CD4-positive, alpha-beta T cell treated with Interleukin-10 for 1 hour (primary cell): ENCODE results near the gene ARHGAP9.

ENCODE experiments used
- DNase-seq: peaks from one replicate; pipeline ENCODE4 v3.0.0-alpha.2; 2020

Gene ARHGAP9

DNA sequence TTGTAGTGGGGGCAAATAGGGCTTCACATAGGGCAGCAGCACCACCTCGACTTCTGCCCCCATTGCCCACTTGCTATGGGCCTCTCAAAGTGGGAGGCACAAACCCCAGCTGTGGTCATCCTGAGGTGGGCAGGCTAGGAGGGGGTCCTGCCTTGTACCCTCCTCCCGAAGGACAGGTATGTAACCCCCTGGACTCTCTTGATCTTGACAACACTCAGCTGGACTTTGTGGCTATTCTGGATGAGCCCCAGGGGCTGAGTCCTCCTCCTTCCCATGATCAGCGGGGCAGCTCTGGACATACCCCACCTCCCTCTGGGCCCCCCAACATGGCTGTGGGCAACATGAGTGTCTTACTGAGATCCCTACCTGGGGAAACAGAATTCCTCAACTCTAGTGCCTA is 8.0 kb downstream of the ARHGAP9 start:
- no peak for DNase-seq

DNA sequence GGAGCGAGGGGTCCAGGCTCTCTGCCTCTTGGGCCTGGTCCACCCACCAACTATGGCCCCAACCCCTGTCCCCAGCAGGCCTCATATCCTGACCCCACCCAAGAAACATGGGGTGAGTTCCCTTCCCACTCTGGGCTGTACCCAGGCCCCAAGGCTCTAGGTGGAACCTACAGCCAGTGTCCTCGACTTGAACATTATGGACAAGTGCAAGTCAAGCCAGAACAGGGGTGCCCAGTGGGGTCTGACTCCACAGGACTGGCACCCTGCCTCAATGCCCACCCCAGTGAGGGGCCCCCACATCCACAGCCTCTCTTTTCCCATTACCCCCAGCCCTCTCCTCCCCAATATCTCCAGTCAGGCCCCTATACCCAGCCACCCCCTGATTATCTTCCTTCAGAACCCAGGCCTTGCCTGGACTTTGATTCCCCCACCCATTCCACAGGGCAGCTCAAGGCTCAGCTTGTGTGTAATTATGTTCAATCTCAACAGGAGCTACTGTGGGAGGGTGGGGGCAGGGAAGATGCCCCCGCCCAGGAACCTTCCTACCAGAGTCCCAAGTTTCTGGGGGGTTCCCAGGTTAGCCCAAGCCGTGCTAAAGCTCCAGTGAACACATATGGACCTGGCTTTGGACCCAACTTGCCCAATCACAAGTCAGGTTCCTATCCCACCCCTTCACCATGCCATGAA is 8.6 kb downstream of the ARHGAP9 start:
- DNase-seq = no peak

DNA sequence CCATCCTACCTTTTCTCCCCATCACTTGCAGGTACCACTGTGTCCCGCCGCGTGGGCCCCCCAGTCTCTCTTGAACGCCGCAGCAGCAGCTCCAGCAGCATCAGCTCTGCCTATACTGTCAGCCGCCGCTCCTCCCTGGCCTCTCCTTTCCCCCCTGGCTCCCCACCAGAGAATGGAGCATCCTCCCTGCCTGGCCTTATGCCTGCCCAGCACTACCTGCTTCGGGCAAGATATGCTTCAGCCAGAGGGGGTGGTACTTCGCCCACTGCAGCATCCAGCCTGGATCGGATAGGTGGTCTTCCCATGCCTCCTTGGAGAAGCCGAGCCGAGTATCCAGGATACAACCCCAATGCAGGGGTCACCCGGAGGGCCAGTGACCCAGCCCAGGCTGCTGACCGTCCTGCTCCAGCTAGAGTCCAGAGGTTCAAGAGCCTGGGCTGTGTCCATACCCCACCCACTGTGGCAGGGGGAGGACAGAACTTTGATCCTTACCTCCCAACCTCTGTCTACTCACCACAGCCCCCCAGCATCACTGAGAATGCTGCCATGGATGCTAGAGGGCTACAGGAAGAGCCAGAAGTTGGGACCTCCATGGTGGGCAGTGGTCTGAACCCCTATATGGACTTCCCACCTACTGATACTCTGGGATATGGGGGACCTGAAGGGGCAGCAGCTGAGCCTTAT is 9.2 kb downstream of the ARHGAP9 start:
- DNase-seq = no peak

DNA sequence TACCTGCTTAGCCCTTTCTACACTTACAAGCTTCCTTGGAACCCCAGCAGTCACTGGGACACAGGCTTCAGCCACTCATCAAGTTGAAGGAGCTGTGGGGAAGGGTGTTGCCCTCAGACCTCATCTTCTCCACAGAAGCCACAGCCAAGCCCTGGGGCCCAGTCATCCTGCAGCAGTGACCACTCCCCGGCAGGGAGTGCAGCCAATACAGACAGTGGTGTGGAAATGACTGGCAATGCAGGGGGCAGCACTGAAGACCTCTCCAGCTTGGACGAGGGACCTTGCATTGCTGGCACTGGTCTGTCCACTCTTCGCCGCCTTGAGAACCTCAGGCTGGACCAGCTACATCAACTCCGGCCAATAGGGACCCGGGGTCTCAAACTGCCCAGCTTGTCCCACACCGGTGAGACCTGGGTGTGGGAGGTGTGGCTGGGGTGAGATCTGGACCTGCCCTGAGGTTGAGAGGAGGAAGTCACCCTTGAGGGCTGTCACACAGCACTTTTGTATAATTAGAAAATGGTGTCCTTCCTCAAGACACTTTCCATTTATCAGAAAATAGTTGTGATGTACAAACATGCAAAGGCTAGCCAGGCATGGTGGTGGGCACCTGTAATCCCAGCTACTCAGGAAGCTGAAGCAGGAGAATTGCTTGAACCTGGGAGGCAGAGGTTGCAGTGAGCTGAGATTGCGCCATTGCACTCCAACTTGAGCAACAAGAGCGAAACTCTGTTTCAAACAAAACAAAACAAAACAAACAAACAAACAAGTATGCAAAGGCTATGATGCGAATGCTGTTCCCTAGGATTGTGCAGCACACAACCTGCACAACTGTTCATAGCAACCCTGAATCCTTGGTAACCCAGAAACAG is 10.1 kb downstream of the ARHGAP9 start:
- DNase-seq = no peak

DNA sequence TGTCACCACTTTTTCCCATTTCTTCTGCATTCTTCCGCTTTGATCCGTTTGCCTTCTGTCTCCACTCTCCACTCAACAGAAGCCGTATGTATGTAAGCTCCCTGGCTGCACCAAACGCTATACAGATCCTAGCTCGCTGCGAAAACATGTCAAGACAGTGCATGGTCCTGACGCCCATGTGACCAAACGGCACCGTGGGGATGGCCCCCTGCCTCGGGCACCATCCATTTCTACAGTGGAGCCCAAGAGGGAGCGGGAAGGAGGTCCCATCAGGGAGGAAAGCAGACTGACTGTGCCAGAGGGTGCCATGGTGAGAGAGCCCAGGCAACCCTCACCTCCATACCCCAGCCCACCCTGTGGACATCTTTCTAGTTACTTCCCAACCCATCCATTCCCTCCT is 11.8 kb downstream of the ARHGAP9 start:
- no peak for DNase-seq

DNA sequence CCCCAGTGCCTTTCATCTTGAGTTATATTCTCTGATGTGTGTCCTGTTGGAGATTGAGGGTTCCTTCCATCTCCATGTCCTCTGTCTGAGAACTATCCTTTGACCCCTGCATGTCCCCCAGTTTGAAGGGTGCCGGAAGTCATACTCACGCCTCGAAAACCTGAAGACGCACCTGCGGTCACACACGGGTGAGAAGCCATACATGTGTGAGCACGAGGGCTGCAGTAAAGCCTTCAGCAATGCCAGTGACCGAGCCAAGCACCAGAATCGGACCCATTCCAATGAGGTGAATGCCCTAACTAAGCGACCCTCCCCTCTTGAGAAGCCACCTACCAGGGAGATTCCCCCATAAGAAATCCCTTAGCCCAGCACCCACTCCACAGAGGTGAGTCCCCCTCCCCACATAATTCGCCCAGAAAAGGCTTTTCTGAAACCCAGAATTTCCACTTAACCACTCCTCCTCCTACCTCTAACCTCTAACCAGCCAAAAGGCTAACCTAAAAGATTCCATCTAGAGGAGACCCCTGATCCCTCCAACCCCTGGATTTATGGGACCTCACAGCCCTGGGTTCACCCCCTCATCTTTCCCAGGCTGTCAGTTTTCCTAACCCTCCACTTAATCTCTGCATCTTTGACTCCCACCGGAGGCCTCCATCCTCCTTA is 12.3 kb downstream of the ARHGAP9 start:
- no peak for DNase-seq

DNA sequence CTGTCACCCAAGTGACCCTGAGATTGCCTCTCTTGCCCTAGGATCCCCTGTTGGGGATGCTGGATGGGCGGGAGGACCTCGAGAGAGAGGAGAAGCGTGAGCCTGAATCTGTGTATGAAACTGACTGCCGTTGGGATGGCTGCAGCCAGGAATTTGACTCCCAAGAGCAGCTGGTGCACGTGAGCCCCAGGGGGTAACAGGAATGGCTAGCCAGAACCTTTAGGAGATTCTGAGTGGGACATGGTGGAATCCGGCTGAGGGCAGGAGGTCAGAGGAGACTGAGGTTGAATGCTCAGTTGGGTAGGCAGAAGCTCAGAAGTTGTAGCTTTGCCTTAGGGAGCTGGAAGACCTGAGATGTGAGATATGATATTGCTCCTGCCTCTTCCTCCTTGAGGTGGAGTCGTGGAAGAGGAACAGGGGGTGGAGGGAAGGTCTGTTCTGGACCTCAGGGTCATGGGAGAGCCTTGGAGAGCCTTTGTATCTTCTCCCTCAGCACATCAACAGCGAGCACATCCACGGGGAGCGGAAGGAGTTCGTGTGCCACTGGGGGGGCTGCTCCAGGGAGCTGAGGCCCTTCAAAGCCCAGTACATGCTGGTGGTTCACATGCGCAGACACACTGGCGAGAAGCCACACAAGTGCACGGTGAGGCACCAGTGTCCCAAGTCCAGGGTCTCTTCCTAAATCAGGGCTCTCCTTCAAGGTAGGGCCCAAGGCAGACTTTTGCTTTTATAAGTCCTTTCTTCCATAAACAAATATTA is 13.7 kb downstream of the ARHGAP9 start:
- no peak for DNase-seq

DNA sequence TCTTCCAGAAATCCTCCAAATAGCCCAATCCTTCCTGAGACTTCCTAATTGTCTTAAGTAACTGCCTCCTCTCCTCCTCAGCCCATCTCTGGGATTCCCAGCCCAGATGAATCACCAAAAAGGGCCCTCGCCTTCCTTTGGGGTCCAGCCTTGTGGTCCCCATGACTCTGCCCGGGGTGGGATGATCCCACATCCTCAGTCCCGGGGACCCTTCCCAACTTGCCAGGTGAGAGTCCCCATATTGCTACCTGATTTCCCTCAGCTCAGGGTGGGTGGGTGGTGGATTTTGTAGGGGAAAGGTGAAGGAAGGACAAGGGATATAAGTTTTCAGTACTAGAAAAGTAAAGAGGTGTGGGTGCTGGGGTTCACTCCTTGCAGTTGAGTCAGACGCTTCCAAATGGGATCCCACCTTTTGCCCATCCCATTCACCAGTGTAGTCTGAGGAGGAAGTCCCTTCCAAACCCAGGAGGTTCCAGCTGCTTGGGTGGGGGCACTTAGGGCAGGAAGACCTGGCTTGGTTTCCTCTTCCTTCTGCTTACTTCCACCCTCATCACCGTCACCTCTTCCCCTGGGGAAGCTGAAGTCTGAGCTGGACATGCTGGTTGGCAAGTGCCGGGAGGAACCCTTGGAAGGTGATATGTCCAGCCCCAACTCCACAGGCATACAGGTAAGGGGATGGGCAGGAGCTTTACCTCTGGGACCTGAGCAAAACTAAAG is 14.5 kb downstream of the ARHGAP9 start:
- DNase-seq = no peak

DNA sequence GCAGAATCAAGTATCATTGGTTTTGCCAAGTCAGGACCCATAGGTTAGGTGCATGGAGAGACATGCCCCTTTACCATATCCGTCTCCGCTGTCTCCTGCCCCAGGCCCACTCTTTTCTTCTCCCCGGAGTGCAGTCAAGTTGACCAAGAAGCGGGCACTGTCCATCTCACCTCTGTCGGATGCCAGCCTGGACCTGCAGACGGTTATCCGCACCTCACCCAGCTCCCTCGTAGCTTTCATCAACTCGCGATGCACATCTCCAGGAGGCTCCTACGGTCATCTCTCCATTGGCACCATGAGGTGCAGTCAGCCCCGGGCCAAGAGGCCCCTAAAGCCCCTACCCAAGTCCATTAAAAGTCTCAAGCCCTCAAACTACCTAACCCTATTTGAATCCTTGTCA is 15.1 kb downstream of the ARHGAP9 start:
- DNase-seq = no peak

DNA sequence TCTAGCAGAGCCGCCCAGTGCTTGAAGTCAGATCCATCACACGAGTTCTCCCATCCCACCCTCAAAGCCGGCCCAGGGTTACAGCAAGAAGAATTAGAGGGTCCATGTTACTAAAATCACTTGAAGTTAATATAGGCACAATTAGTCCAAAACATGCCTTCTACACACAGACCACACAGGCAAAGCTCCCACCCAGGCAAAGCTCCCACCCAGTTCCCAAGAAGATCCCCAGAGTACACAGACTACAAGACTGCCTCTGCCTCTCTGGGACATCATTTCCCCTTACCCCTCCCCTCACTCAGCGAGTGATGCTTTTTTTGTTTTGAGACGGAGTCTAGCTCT is 16.8 kb downstream of the ARHGAP9 start:
- no peak for DNase-seq

DNA sequence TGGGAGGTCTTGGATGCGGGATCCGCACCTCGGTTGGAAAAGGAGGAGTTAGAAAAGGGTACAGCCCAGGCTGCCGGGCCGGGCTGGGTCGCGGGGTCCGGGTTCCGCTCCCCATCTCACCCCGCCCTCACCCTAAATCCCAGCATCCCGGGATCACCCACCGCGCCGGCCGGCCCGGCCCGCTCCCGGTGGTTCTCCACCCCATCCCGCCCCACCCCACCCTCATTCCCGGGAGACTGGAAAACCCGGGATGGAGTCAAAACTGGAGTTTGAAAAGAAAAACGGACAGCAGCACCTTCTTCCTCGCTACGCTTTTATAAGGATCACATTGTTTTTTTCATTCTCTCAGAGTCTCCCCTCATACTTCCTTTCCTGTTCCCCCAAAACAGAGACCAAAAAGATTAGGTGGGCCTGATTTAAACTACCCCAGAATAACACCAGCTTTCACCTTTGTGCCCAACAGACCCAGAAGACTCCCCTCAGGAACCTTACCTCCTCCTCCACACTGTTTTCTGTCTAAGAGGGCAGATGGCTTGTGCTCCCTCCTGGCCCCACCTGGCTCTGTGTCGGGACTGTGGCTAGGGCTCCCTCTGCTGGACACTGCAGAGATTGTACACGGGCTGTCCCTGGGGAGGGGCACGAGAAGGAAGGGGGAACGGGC is 17.3 kb downstream of the ARHGAP9 start:
- peak; percentile 92 for DNase-seq

DNA sequence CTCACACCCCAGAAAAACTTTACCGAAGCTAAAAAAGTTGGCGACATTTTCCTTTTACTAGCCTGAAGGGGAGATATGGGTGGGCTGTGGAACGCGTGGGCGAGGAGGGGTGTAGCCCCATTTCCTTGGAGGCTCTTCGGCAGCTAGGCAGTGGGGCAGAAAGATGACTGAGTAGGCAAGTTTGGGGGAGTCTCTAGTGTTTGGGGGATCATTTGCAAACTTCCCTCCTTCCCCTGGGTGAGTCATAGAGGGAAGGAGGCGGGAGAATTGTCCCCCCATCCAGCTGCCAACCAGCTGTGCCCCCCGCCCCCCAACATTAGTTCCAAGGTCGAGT is 17.8 kb downstream of the ARHGAP9 start:
- no peak for DNase-seq

DNA sequence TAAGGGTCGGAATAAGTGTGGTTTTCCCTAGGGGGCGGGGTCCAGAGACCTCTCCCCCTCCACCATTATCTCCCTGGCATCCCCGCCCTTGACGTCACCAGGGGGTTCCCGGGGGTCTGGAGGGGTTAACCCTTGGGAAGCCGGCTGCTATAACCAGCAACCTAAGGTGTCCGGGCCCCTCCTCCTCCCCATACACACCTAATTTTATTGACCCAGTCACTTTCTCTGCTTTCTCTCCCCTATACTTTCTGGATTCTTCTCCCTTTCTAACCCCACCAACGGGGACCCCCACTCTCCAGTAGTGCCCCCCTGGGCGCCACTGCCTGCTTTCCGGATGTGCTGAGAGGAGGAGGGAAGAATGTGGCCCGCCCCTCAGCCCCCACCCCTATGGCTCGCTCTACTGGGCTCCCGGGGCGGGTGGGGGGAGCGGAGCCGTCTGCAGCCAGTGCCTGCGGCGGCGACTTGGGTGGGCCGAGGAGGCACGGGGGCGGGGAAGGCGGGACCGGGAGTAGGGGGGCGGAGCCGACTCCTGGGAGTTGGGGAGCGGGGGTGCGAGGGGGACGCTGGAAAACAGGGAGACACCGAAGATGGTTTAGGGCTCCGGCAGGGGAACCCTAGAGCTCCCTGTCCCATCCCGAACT is 18.3 kb downstream of the ARHGAP9 start:
- DNase-seq = peak; percentile 44

DNA sequence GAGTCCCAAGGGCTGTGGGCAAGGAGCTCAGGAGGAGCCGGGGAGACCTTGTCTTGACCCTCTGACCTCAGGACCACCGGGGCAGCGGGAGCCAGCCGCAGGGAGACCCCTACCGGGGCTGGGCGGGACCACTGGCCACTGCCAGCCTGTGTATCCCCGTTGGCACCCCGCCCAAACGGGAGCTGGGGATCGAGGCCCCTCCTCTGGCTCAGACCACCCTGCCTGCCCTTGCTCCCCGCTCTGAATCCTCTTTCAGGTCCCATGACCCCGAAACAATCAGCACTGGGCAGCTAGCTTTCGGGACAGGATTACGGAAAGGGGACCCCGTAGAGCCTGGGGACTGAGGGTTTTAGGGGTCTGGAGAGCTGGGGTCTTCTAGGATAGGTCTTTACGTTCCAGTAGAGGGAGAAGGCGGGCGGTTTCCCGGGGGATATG is 18.8 kb downstream of the ARHGAP9 start:
- no peak for DNase-seq

DNA sequence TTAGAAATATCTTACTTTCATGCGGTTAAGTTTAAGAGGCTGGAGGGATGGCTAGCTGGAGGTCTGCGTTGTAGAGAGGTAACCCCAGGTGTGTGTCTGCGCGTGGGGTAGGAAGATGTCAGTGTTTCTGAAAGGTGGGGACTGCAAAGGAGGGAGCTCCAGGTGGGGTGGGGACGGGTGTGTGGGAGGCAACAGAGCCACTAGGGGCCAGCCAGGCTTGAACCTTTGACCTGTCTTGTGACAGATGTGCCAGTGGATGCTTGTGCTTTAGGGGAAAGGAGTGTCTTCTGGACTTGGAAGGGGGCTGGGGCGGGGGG is 19.2 kb downstream of the ARHGAP9 start:
- no peak for DNase-seq

DNA sequence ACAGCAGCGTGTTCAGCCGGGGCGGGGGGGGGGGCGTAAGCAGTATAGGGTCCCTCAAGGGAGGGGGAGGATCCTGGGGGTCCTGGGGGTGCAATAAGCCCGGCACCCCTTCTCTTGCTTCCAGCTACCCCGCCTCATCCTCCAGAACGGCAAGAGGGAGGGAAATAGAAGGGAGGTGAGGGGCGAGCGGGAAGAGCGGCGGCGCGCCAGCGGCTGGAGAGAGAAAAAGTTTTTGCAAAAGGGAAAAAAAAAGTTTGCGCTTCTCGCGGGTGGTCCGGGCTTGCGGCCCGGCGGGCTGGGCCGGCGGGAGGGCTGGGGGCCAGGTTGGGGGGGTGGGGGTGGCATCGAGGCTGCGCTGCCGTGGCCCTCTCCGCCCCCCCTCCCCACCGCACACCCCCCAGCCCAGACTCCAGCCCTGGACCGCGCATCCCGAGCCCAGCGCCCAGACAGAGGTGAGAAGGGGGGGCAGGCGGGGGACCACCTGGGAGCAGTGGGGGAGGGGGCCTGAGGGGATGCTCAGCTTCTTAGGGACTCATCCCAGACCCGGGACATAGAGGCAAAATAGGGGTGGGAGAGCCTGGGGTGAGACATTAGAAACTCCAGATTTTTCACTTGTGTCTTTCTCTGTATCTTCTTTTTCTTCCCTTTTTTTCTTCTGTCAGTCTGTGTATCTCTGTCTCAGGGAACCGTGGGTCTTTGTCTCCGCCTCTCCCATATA is 19.8 kb downstream of the ARHGAP9 start, which contains the start of gene GLI1:
GLI1 (plus strand) TSS at position 36 of the 718 bp plus-strand sequence. CDS start 3,907 bp downstream, outside the sequence.
- no peak for DNase-seq

DNA sequence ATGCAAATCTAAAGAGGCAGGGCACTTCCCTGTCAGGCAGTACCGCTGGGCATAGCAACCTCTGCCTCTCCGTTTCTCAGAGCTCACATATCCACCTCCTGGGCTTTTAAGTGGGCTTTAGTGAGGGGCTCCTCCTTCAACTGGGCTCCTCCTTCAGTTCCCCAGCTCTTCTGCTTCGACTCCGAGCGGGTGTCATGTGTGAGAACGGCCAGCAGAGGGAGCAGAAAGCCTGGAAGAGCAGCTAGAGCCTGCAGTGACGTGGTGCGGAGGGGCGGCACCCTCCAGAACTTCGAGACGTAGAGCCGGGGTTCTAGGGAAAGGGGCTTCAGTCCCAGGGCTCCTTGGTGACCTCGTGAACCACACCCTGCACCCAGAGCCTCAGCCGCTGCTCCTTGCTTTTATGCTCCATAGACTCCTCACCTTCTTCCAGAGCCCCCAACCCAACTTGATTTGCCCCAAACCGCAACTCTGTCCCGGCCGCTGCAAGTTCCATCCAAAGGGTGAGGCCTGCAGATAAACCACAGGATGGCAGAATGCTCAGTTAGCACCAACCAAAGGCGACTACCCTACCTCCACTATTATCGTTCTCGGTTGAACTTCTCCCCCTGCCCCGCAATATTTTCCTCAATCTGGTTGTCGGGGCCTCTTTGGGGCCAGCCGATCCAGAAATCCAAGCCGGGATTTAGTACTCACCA is 20.5 kb downstream of the ARHGAP9 start:
- peak; percentile 96 for DNase-seq

DNA sequence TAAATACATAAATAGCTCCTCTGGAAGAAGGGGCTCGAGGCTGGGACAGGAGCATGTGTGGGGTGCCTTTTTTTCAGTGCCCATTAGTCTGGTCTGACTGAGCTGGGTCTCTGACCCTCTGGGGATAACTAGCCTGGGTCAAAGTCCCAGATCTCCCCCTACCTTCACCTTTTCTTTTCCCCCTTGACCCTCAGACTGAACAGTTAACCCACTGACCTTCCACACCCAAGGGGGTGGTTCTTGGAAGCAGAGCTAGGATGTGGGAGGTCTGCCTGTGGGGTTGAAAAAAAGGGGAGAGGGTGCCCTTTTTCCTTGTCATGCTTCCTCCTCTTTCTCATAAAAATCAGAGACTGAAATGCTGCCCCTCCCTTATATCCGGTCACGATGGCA is 21.0 kb downstream of the ARHGAP9 start:
- no peak for DNase-seq

DNA sequence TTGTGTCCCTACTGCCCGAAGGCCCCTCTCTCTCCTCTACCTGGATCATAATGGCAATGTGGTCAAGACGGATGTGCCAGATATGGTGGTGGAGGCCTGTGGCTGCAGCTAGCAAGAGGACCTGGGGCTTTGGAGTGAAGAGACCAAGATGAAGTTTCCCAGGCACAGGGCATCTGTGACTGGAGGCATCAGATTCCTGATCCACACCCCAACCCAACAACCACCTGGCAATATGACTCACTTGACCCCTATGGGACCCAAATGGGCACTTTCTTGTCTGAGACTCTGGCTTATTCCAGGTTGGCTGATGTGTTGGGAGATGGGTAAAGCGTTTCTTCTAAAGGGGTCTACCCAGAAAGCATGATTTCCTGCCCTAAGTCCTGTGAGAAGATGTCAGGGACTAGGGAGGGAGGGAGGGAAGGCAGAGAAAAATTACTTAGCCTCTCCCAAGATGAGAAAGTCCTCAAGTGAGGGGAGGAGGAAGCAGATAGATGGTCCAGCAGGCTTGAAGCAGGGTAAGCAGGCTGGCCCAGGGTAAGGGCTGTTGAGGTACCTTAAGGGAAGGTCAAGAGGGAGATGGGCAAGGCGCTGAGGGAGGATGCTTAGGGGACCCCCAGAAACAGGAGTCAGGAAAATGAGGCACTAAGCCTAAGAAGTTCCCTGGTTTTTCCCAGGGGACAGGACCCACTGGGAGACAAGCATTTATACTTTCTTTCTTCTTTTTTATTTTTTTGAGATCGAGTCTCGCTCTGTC is 22.8 kb downstream of the ARHGAP9 start:
- no peak for DNase-seq
